HG03066 (cell line): ENCODE measurements around the gene CAB39.
"Not testable (repeated sequence)": the region's sequence is repeated elsewhere in the genome, so short reads cannot be mapped to it uniquely, and the experiment has no call there.

ENCODE experiments used
- ATAC-seq: cut with Tn5 transposase; IDR thresholded peaks from one replicate; pipeline ENCODE4 v1.9.1; 2021; ENCODE audit warnings: low read depth; ENCODE audit not compliant: unreplicated experiment

Gene CAB39

GRCh38 chr2:230682546-230682945 lies 30.1 kb upstream of the CAB39 start:
- ATAC-seq: no peak

GRCh38 chr2:230684270-230685168 lies 28.1 kb upstream of the CAB39 start:
- ATAC-seq: no peak

- no peak for ATAC-seq
These were observed 27.5 kb upstream of the CAB39 start for GRCh38 chr2:230685178-230685577.

GRCh38 chr2:230687498-230687897 lies 25.1 kb upstream of the CAB39 start:
- ATAC-seq: no peak

- ATAC-seq: no peak
These were observed 24.2 kb upstream of the CAB39 start for GRCh38 chr2:230688490-230688889.

- no peak for ATAC-seq
These were observed 22.2 kb upstream of the CAB39 start for GRCh38 chr2:230690439-230690838.

GRCh38 chr2:230691005-230691647 lies 21.5 kb upstream of the CAB39 start:
- no peak for ATAC-seq

GRCh38 chr2:230692760-230693159 lies 19.9 kb upstream of the CAB39 start:
- no peak for ATAC-seq

- ATAC-seq: no peak
These were observed 19.2 kb upstream of the CAB39 start for GRCh38 chr2:230693411-230693810.

GRCh38 chr2:230694241-230694640 lies 18.4 kb upstream of the CAB39 start:
- ATAC-seq: no peak

GRCh38 chr2:230695551-230695950 lies 17.1 kb upstream of the CAB39 start:
- no peak for ATAC-seq

- ATAC-seq: no peak
These were observed 16.0 kb upstream of the CAB39 start for GRCh38 chr2:230696670-230697069.

GRCh38 chr2:230697676-230698075 lies 15.0 kb upstream of the CAB39 start:
- ATAC-seq: no peak

GRCh38 chr2:230698753-230699152 lies 13.9 kb upstream of the CAB39 start:
- not testable (repeated sequence) for ATAC-seq

GRCh38 chr2:230700447-230700846 lies 12.2 kb upstream of the CAB39 start:
- ATAC-seq: no peak

GRCh38 chr2:230701308-230701707 lies 11.3 kb upstream of the CAB39 start:
- ATAC-seq: no peak

GRCh38 chr2:230702457-230702856 lies 10.2 kb upstream of the CAB39 start:
- ATAC-seq: not testable (repeated sequence)

GRCh38 chr2:230703514-230703913 lies 9.1 kb upstream of the CAB39 start:
- no peak for ATAC-seq

- no peak for ATAC-seq
These were observed 6.6 kb upstream of the CAB39 start for GRCh38 chr2:230706053-230706521.

GRCh38 chr2:230706966-230707365 lies 5.7 kb upstream of the CAB39 start:
- ATAC-seq: no peak

GRCh38 chr2:230708204-230708603 lies 4.4 kb upstream of the CAB39 start:
- no peak for ATAC-seq

GRCh38 chr2:230711224-230711623 lies 1.4 kb upstream of the CAB39 start:
- ATAC-seq: no peak
